Measurements from ENCODE around the gene PTPRS. TPM values are rescaled to one million over a fixed set of nuclear protein-coding genes. Genes with fewer than 3 reads are reported as not detected.

PTPRS gene
- total RNA-seq, 1 donor from 2014 or later = 0.05 TPM

- Mint-ChIP-seq H3K4me1 (no peaks in the 10 kb centered on the region), H3K27ac (no peak overlapping the region), H3K9me3 (no peaks in the 10 kb centered on the region), H3K36me3 (ENCODE audit: low read depth) (no peaks in the 10 kb centered on the region), H3K4me3 (no peak overlapping the region), H3K27me3 (no peaks in the 10 kb centered on the region)
- DNase-seq = no peak
- intact Hi-C loops (cut with micrococcal nuclease) = no loop called here
These were observed 23.3 kb downstream of the PTPRS start for GRCh38 chr19:5317321-5317720.

GRCh38 chr19:5316138-5316537, 24.5 kb downstream of the PTPRS start:
- no peaks in the 10 kb centered on the region for H3K9me3 Mint-ChIP-seq
- no peak overlapping the region for H3K27ac Mint-ChIP-seq
- intact Hi-C loops (cut with micrococcal nuclease) = no loop called here

GRCh38 chr19:5314907-5315298, 25.7 kb downstream of the PTPRS start:
- no peak overlapping the region for H3K27ac Mint-ChIP-seq
- no peak overlapping the region for H3K4me3 Mint-ChIP-seq
- H3K4me1 Mint-ChIP-seq = no peaks in the 10 kb centered on the region
- H3K36me3 Mint-ChIP-seq (ENCODE audit: low read depth) = no peaks in the 10 kb centered on the region
- H3K27me3 Mint-ChIP-seq = no peaks in the 10 kb centered on the region
- intact Hi-C loops (cut with micrococcal nuclease) = no loop called here
- DNase-seq = no peak
- no peaks in the 10 kb centered on the region for H3K9me3 Mint-ChIP-seq

More at GRCh38 chr19:5316138-5316537, 24.5 kb downstream of the PTPRS start:
- Mint-ChIP-seq H3K27me3 (no peaks in the 10 kb centered on the region), H3K4me3 (no peak overlapping the region), H3K36me3 (ENCODE audit: low read depth) (no peaks in the 10 kb centered on the region), H3K4me1 (no peaks in the 10 kb centered on the region)
- no peak for DNase-seq

GRCh38 chr19:5314012-5314906, 26.4 kb downstream of the PTPRS start:
- no peaks in the 10 kb centered on the region for H3K4me1 Mint-ChIP-seq
- no peak for DNase-seq
- intact Hi-C loops (cut with micrococcal nuclease) = no loop called here
- H3K9me3 Mint-ChIP-seq = no peaks in the 10 kb centered on the region
- no peaks in the 10 kb centered on the region for H3K27me3 Mint-ChIP-seq
- H3K4me3 Mint-ChIP-seq = no peak overlapping the region
- no peaks in the 10 kb centered on the region for H3K36me3 Mint-ChIP-seq (ENCODE audit: low read depth)
- no peak overlapping the region for H3K27ac Mint-ChIP-seq

GRCh38 chr19:5313307-5313706, 27.3 kb downstream of the PTPRS start:
- H3K36me3 Mint-ChIP-seq (ENCODE audit: low read depth) = no peaks in the 10 kb centered on the region
- no peaks in the 10 kb centered on the region for H3K4me1 Mint-ChIP-seq
- intact Hi-C loops (cut with micrococcal nuclease) = no loop called here
- no peak overlapping the region for H3K4me3 Mint-ChIP-seq
- no peaks in the 10 kb centered on the region for H3K27me3 Mint-ChIP-seq
- H3K9me3 Mint-ChIP-seq = no peaks in the 10 kb centered on the region
- H3K27ac Mint-ChIP-seq = no peak overlapping the region
- no peak for DNase-seq

GRCh38 chr19:5312058-5312457, 28.6 kb downstream of the PTPRS start:
- Mint-ChIP-seq H3K4me3 (no peak overlapping the region), H3K27ac (no peak overlapping the region), H3K9me3 (no peaks in the 10 kb centered on the region), H3K36me3 (ENCODE audit: low read depth) (no peaks in the 10 kb centered on the region), H3K27me3 (no peaks in the 10 kb centered on the region), H3K4me1 (no peaks in the 10 kb centered on the region)
- DNase-seq = no peak
- intact Hi-C loops (cut with micrococcal nuclease) = no loop called here

GRCh38 chr19:5309438-5310204, 31.0 kb downstream of the PTPRS start:
- no peaks in the 10 kb centered on the region for H3K9me3 Mint-ChIP-seq
- H3K27ac Mint-ChIP-seq = no peak overlapping the region
- H3K36me3 Mint-ChIP-seq (ENCODE audit: low read depth) = no peaks in the 10 kb centered on the region
- H3K27me3 Mint-ChIP-seq = no peaks in the 10 kb centered on the region
- H3K4me3 Mint-ChIP-seq = no peak overlapping the region
- intact Hi-C loops (cut with micrococcal nuclease) = no loop called here
- DNase-seq = no peak
- H3K4me1 Mint-ChIP-seq = no peaks in the 10 kb centered on the region

GRCh38 chr19:5308451-5309437, 31.9 kb downstream of the PTPRS start:
- Mint-ChIP-seq H3K36me3 (ENCODE audit: low read depth) (no peaks in the 10 kb centered on the region), H3K27me3 (no peaks in the 10 kb centered on the region)
- intact Hi-C loops (cut with micrococcal nuclease) = no loop called here

GRCh38 chr19:5307655-5308054, 33.0 kb downstream of the PTPRS start:
- H3K9me3 Mint-ChIP-seq = no peaks in the 10 kb centered on the region
- DNase-seq = no peak
- H3K27me3 Mint-ChIP-seq = no peaks in the 10 kb centered on the region
- no peak overlapping the region for H3K4me3 Mint-ChIP-seq
- no peak overlapping the region for H3K27ac Mint-ChIP-seq
- no peaks in the 10 kb centered on the region for H3K4me1 Mint-ChIP-seq
- intact Hi-C loops (cut with micrococcal nuclease) = no loop called here
- no peaks in the 10 kb centered on the region for H3K36me3 Mint-ChIP-seq (ENCODE audit: low read depth)

More at GRCh38 chr19:5308451-5309437, 31.9 kb downstream of the PTPRS start:
- no peaks in the 10 kb centered on the region for H3K9me3 Mint-ChIP-seq
- no peak overlapping the region for H3K27ac Mint-ChIP-seq
- no peaks in the 10 kb centered on the region for H3K4me1 Mint-ChIP-seq
- no peak overlapping the region for H3K4me3 Mint-ChIP-seq
- no peak for DNase-seq

- no peak for DNase-seq
- intact Hi-C loops (cut with micrococcal nuclease) = no loop called here
- Mint-ChIP-seq H3K27ac (no peak overlapping the region), H3K9me3 (no peaks in the 10 kb centered on the region), H3K27me3 (no peaks in the 10 kb centered on the region), H3K4me3 (no peak overlapping the region), H3K4me1 (no peaks in the 10 kb centered on the region), H3K36me3 (ENCODE audit: low read depth) (no peaks in the 10 kb centered on the region)
These were observed 35.4 kb downstream of the PTPRS start for GRCh38 chr19:5305163-5305562.

GRCh38 chr19:5304486-5304885, 36.1 kb downstream of the PTPRS start:
- H3K36me3 Mint-ChIP-seq (ENCODE audit: low read depth) = no peaks in the 10 kb centered on the region
- no peak for DNase-seq
- H3K27me3 Mint-ChIP-seq = no peaks in the 10 kb centered on the region
- no peak overlapping the region for H3K27ac Mint-ChIP-seq
- peaks cover under 1% of the 10 kb centered on the region for H3K9me3 Mint-ChIP-seq
- no peak overlapping the region for H3K4me3 Mint-ChIP-seq
- H3K4me1 Mint-ChIP-seq = no peaks in the 10 kb centered on the region
- intact Hi-C loops (cut with micrococcal nuclease) = no loop called here

GRCh38 chr19:5303208-5303607, 37.4 kb downstream of the PTPRS start:
- Mint-ChIP-seq H3K4me3 (no peak overlapping the region), H3K27me3 (no peaks in the 10 kb centered on the region), H3K4me1 (no peaks in the 10 kb centered on the region)

GRCh38 chr19:5302396-5302795, 38.2 kb downstream of the PTPRS start:
- no peaks in the 10 kb centered on the region for H3K27me3 Mint-ChIP-seq
- intact Hi-C loops (cut with micrococcal nuclease) = no loop called here
- H3K9me3 Mint-ChIP-seq = peaks cover 4% of the 10 kb centered on the region
- H3K4me1 Mint-ChIP-seq = no peaks in the 10 kb centered on the region
- DNase-seq = no peak
- no peak overlapping the region for H3K27ac Mint-ChIP-seq
- no peak overlapping the region for H3K4me3 Mint-ChIP-seq
- H3K36me3 Mint-ChIP-seq (ENCODE audit: low read depth) = no peaks in the 10 kb centered on the region

More at GRCh38 chr19:5303208-5303607, 37.4 kb downstream of the PTPRS start:
- H3K27ac Mint-ChIP-seq = no peak overlapping the region
- no peak for DNase-seq
- H3K9me3 Mint-ChIP-seq = peaks cover 4% of the 10 kb centered on the region
- H3K36me3 Mint-ChIP-seq (ENCODE audit: low read depth) = no peaks in the 10 kb centered on the region
- intact Hi-C loops (cut with micrococcal nuclease) = no loop called here

All from activated CD4-positive, alpha-beta T cell treated with anti-CD3 and anti-CD28 coated beads, Interleukin-2, amount 10 ng/mL, durations not matched to agents 24 days and 14 days (primary cell).